Right lobe of liver (tissue), 4 donors: ENCODE measurements around the gene ADSS1.

Experiments used
- CTCF ChIP-seq, 4 donors: fragments of 200-600 bp in 3 of 4; fragments of 450-650 bp in 1 of 4; IDR thresholded peaks; one replicate each; pipeline versions ENCODE4 v1.5.1 to v1.8.0; 2016 to 2022; ENCODE audit warnings: antibody characterized with exemption in 4 of 4, mild to moderate bottlenecking in 2 of 4
- POLR2A ChIP-seq: fragments of 450-650 bp; IDR thresholded peaks from one replicate; pipeline ENCODE4 v1.6.1; 2017; ENCODE audit warnings: antibody characterized with exemption, mild to moderate bottlenecking
- donor health status: DM: no; HTN: no; CAD: no.
- donor health status: DM: no; HTN: no; CAD: no.
- donor health status: DM: no; HTN: yes; CAD: no.

GRCh38 chr14:104689881-104690711 lies 33.9 kb upstream of the ADSS1 start:
- no peak for TF ChIP-seq CTCF (IDR thresholded peaks at IDR 0.05)
- TF ChIP-seq POLR2A, result no peak
